Smooth muscle cell (in vitro differentiated cells): Measurements from ENCODE around the gene ATXN2. TPM values are rescaled to one million over a fixed set of nuclear protein-coding genes. Genes with fewer than 3 reads are reported as not detected.

Source experiments
- DNase-seq: peaks from one replicate; lab custom pipeline; 2025; ENCODE audit not compliant: unreplicated experiment; lab: John Stamatoyannopoulos, UW
- H2AFZ ChIP-seq: fragments of 200-600 bp; sonication (generic); 2 replicates; pipeline ENCODE4 v1.6.0; 2016; ENCODE audit warnings: antibody characterized with exemption, low read depth, mild to moderate bottlenecking
- H3F3A ChIP-seq: fragments of 200-600 bp; sonication (generic); 2 replicates; pipeline ENCODE4 v1.6.0; 2017; ENCODE audit warnings: antibody characterized with exemption, low read depth
- H3K27ac ChIP-seq: fragments of 200-600 bp; sonication (generic); 2 replicates; pipeline ENCODE4 v1.5.1; 2016; ENCODE audit warnings: low read depth, mild to moderate bottlenecking
- H3K27me3 ChIP-seq: fragments of 200-600 bp; sonication (generic); 2 replicates; pipeline ENCODE4 v1.6.1; 2016; ENCODE audit warnings: low read depth, mild to moderate bottlenecking
- H3K36me3 ChIP-seq: fragments of 200-600 bp; sonication (generic); 2 replicates; pipeline ENCODE4 v1.5.1; 2016; ENCODE audit warnings: low read depth
- H3K4me1 ChIP-seq: fragments of 200-600 bp; sonication (generic); 2 replicates; pipeline ENCODE4 v1.5.1; 2016; ENCODE audit warnings: low read depth
- H3K4me2 ChIP-seq: fragments of 200-600 bp; sonication (generic); 2 replicates; pipeline ENCODE4 v1.6.0; 2016; ENCODE audit warnings: mild to moderate bottlenecking
- H3K4me3 ChIP-seq: fragments of 200-600 bp; sonication (generic); 2 replicates; pipeline ENCODE4 v1.5.1; 2016; ENCODE audit warnings: mild to moderate bottlenecking
- H3K79me2 ChIP-seq: fragments of 200-600 bp; sonication (generic); 2 replicates; pipeline ENCODE4 v1.6.0; 2016; ENCODE audit warnings: low read depth, mild to moderate bottlenecking
- H3K9ac ChIP-seq: fragments of 200-600 bp; sonication (generic); 2 replicates; pipeline ENCODE4 v1.6.0; 2016; ENCODE audit warnings: low read depth
- H3K9me3 ChIP-seq: fragments of 200-600 bp; sonication (generic); replicated peaks from 2 replicates; pipeline ENCODE4 v1.5.1; 2016; ENCODE audit warnings: low read depth
- H4K20me1 ChIP-seq: fragments of 200-600 bp; sonication (generic); 2 replicates; pipeline ENCODE4 v1.6.0; 2016; ENCODE audit warnings: low read depth
- CTCF ChIP-seq: fragments of 200-600 bp; sonication (generic); IDR thresholded peaks from 2 replicates; pipeline ENCODE4 v1.5.1; 2017; ENCODE audit warnings: borderline replicate concordance, mild to moderate bottlenecking, antibody characterized with exemption; ENCODE audit not compliant: insufficient read depth, poor library complexity, severe bottlenecking
- WGBS: methylation state at CpG from one replicate; pipeline ENCODE4 v1.1.7; 2016; ENCODE audit warnings: low lambda C conversion rate; 5-methylcytosine and 5-hydroxymethylcytosine counted together
- polyA plus RNA-seq: library from polyadenylated mRNA; unstranded; fragments of >200 nt; fragmentation: Nextera tagmentation; extraction: Ambion mirVana; gene quantifications from 2 replicates; pipeline ENCODE4 v1.2.1, GENCODE V29; 2016
- total RNA-seq: library from RNA; depleted of rRNA; stranded (reverse); fragments of >200 nt; gene quantifications from 2 replicates; pipeline ENCODE4 v1.2.3, GENCODE V29; 2014

ATXN2 gene
- total and polyA plus RNA-seq, 2 experiments from 2014 or later, result 29.3 to 39.6 TPM

- H3K36me3 ChIP-seq, result no peaks in the 10 kb centered on the region
- no peaks in the 10 kb centered on the region for H3K9me3 ChIP-seq
- WGBS, result 64% methylated on average over 6 of the region's 6 CpGs
- H3K27ac ChIP-seq, result peak overlapping the region; percentile 71
- no peak overlapping the region for H2AFZ ChIP-seq
- peaks cover 22% of the 10 kb centered on the region for H3K79me2 ChIP-seq
- no peak overlapping the region for H3K9ac ChIP-seq
- H3F3A ChIP-seq, result peaks cover 52% of the 10 kb centered on the region
- no peak overlapping the region for H3K4me3 ChIP-seq
- DNase-seq, result no peak
- H3K27me3 ChIP-seq, result no peaks in the 10 kb centered on the region
- peaks cover 79% of the 10 kb centered on the region for H4K20me1 ChIP-seq
- H3K4me1 ChIP-seq, result peaks cover 15% of the 10 kb centered on the region
- no peak for TF ChIP-seq CTCF
- H3K4me2 ChIP-seq, result peak overlapping the region; percentile 18
These were observed 153.2 kb downstream of the ATXN2 start for GRCh38 chr12:111445726-111446581.

- no peak overlapping the region for H3K9ac ChIP-seq
- H3K4me1 ChIP-seq, result peaks cover 15% of the 10 kb centered on the region
- peak overlapping the region; percentile 18 for H3K4me2 ChIP-seq
- peak overlapping the region; percentile 71 for H3K27ac ChIP-seq
- peak; percentile 14 for DNase-seq
- H3K27me3 ChIP-seq, result no peaks in the 10 kb centered on the region
- H3K36me3 ChIP-seq, result no peaks in the 10 kb centered on the region
- peaks cover 31% of the 10 kb centered on the region for H3K79me2 ChIP-seq
- 59% methylated on average over 11 of the region's 11 CpGs for WGBS
- H2AFZ ChIP-seq, result no peak overlapping the region
- H4K20me1 ChIP-seq, result peaks cover 78% of the 10 kb centered on the region
- peaks cover 47% of the 10 kb centered on the region for H3F3A ChIP-seq
- no peak for TF ChIP-seq CTCF
- no peaks in the 10 kb centered on the region for H3K9me3 ChIP-seq
- H3K4me3 ChIP-seq, result no peak overlapping the region
These were observed 154.0 kb downstream of the ATXN2 start for GRCh38 chr12:111444925-111445725.

- Histone ChIP-seq H3K9me3 (no peaks in the 10 kb centered on the region), H3K36me3 (no peaks in the 10 kb centered on the region), H3K9ac (no peak overlapping the region), H4K20me1 (peaks cover 82% of the 10 kb centered on the region), H3K79me2 (peaks cover 38% of the 10 kb centered on the region), H3F3A (peaks cover 46% of the 10 kb centered on the region), H2AFZ (no peak overlapping the region), H3K4me3 (no peak overlapping the region), H3K4me2 (peak overlapping the region; percentile 1), H3K27me3 (no peaks in the 10 kb centered on the region), H3K4me1 (peaks cover 15% of the 10 kb centered on the region), H3K27ac (peak overlapping the region; percentile 71)
- TF ChIP-seq CTCF, result no peak
- DNase-seq, result no peak
- WGBS, result 86% methylated on average over 8 of the region's 8 CpGs
These were observed 154.7 kb downstream of the ATXN2 start for GRCh38 chr12:111444314-111444924.
